Measurements from ENCODE around the gene CCNYL1.

DNA sequence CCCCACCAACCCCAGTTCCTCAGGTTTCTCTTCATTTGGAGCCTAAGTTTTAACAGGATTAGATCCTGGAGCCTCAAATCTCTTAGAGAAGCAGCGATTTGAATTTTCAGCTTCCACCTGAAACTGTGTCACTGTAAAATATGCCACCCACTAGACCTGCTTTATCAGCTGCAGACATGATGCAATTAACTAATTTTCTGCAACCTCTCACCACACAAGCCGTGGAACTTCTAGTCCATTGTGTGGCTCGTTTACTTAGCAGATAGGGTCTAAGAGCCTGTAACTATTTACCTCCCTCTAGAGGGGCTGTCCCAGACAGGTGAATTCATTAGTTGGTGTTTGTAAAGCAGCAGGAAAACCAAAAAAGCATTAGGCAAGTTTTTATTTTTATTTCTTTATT is 89.8 kb downstream of the CCNYL1 start:
- TF ChIP-seq YY1 (IDR thresholded peaks at IDR 0.05; ENCODE audit: insufficient read depth, insufficient read length) (no peak), ZNF274 (IDR thresholded peaks at IDR 0.05; ENCODE audit: low read depth, low read length) (no peak)

All from NT2/D1 (cell line).